Neural crest cell (in vitro differentiated cells): ENCODE results near the gene ANKZF1. TPM values are rescaled to one million over a fixed set of nuclear protein-coding genes. Genes with fewer than 3 reads are reported as not detected.

Experiments used
- DNase-seq: peaks from one replicate; pipeline ENCODE4 v3.0.0; 2021; ENCODE audit warnings: low read depth, mixed read lengths, low spot score
- H3K27ac Mint-ChIP-seq: one replicate; pipeline ENCODE4 v1.8.0; 2021; ENCODE audit warnings: mild to moderate bottlenecking, mixed read lengths; ENCODE audit not compliant: unreplicated experiment
- H3K27me3 Mint-ChIP-seq: 2 replicates; pipeline ENCODE4 v1.8.0; 2021; ENCODE audit warnings: low read depth, mild to moderate bottlenecking, mixed read lengths
- H3K36me3 Mint-ChIP-seq: 2 replicates; pipeline ENCODE4 v1.8.0; 2021; ENCODE audit warnings: low read depth, mild to moderate bottlenecking, mixed read lengths
- H3K4me1 Mint-ChIP-seq: 2 replicates; pipeline ENCODE4 v1.8.0; 2021; ENCODE audit warnings: mixed read lengths
- H3K4me3 Mint-ChIP-seq: one replicate; pipeline ENCODE4 v1.8.0; 2021; ENCODE audit warnings: mild to moderate bottlenecking, mixed read lengths
- H3K9me3 Mint-ChIP-seq: 2 replicates; pipeline ENCODE4 v1.8.0; 2021; ENCODE audit warnings: mixed read lengths
- total RNA-seq: library from RNA; stranded (reverse); gene quantifications from 2 replicates; pipeline ENCODE4 v1.2.1, GENCODE V29; 2021
- TF ChIP-seq, protein P1 (sequence below): fragments of 200-600 bp; sonication (generic); conservative IDR thresholded peaks from 2 replicates; pipeline ENCODE4 v1.5.0; 2021; ENCODE audit warnings: antibody characterized with exemption, mild to moderate bottlenecking

ANKZF1 gene
- total RNA-seq, 1 donor from 2014 or later = 36.4 TPM

DNA sequence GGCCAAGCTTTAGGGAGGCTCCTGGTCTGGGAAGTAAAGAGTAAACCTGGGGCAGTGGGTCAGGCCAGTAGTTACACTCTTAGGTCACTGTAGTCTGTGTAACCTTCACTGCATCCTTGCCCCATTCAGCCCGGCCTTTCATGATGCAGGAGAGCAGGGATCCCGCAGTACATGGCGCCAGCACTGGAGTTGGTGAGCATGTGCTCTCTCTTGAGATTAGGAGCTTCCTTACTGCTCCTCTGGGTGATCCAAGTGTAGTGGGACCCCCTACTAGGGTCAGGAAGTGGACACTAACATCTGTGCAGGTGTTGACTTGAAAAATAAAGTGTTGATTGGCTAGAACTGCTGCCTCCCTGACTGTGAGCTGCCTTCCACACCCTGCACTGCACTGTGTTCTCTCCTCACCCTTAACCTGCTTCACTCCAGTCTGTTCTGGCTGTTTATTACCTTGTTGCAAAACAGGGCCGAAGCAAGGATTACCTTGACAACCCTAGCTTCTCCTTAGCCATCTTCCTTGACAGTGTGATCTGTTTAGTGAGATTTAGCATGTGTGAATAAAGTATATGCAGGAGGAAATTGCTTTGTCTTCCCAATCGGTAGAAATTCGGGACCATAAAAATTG lies 46.3 kb upstream of the ANKZF1 start:
- TF ChIP-seq, protein P1, sequence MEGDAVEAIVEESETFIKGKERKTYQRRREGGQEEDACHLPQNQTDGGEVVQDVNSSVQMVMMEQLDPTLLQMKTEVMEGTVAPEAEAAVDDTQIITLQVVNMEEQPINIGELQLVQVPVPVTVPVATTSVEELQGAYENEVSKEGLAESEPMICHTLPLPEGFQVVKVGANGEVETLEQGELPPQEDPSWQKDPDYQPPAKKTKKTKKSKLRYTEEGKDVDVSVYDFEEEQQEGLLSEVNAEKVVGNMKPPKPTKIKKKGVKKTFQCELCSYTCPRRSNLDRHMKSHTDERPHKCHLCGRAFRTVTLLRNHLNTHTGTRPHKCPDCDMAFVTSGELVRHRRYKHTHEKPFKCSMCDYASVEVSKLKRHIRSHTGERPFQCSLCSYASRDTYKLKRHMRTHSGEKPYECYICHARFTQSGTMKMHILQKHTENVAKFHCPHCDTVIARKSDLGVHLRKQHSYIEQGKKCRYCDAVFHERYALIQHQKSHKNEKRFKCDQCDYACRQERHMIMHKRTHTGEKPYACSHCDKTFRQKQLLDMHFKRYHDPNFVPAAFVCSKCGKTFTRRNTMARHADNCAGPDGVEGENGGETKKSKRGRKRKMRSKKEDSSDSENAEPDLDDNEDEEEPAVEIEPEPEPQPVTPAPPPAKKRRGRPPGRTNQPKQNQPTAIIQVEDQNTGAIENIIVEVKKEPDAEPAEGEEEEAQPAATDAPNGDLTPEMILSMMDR = no peak
- DNase-seq = no peak
- H3K4me1 Mint-ChIP-seq = peaks cover 10% of the 10 kb centered on the region
- peak overlapping the region; percentile 57 for H3K4me3 Mint-ChIP-seq
- peaks cover 6% of the 10 kb centered on the region for H3K36me3 Mint-ChIP-seq
- no peaks in the 10 kb centered on the region for H3K27me3 Mint-ChIP-seq
- no peaks in the 10 kb centered on the region for H3K9me3 Mint-ChIP-seq
- H3K27ac Mint-ChIP-seq = no peak overlapping the region

DNA sequence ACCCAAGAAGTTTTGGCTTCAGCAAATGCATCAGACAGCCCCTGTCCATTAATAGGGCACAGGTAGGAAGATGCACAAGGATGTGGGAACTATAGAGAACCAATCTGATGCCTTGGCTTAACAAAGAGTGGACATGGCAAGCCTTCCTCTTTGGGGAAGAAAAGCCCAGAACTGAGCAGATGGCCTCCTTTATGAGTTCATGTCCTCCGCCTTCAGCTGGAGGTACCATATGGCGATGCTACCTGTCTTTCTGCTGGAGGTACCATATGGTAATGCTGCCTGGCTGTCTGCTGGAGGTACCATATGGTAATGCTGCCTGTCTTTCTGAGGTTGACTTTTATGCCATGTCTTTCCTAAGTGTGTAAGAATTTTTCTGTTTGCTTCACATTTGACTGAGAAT lies 45.5 kb upstream of the ANKZF1 start:
- Mint-ChIP-seq H3K36me3 (peaks cover 6% of the 10 kb centered on the region), H3K27me3 (no peaks in the 10 kb centered on the region), H3K27ac (no peak overlapping the region), H3K4me3 (no peak overlapping the region), H3K9me3 (no peaks in the 10 kb centered on the region), H3K4me1 (peaks cover 4% of the 10 kb centered on the region)
- no peak for DNase-seq
- TF ChIP-seq, protein P1 = no peak

DNA sequence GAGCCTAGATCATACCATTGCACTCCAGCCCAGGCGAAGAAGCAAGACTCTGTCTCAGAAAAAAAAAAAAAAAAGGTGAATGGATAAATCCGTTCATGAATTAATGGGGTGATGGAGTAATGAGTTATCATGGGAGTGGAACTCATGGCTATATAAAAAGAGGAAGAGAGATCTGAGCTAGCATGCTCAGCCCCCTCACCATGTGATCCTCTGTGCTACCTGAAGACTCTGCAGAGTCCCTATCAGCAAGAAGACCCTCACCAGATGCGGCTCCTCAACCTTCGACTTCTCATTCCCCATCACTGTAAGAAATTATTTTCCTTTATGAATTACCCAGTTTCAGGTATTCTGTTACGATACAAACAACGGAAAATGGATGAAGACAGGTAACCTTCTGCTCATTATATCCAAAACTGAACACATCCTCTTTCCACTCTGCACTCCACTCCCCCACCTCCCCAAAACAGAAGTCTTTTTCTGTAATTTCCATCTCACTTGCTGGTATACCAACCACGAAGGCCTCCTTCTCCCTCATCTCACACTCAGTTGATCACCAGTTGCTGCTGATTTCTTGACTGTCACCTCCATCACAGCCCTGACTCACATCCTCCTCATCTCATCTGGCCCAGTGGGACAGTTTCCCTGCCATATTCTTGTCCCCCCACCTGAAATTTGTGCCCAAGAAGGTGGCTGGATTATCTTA lies 42.7 kb upstream of the ANKZF1 start:
- Mint-ChIP-seq H3K4me1 (no peaks in the 10 kb centered on the region), H3K36me3 (peaks cover 6% of the 10 kb centered on the region)
- TF ChIP-seq, protein P1 = no peak

DNA sequence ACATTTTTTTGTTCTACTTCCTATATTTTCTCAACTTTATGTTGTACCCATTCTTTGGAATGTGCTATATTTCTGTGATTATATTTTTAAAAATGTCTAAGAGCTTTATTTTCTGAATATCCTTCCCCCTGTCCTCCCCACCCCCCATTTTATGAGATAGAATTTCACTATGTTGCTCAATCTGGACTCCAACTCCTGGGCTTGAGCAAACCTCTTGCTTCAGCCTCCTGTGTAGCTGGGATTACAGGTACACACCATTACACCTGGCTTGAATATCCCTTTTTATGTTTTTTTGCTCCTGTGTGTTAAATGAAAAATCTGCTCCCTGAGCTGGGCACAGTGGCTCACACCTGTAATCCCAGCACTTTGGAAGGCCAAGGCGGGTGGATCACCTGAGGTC lies 32.2 kb upstream of the ANKZF1 start:
- Mint-ChIP-seq H3K4me3 (no peak overlapping the region), H3K4me1 (peaks cover 7% of the 10 kb centered on the region), H3K9me3 (peaks cover 5% of the 10 kb centered on the region), H3K36me3 (peaks cover 5% of the 10 kb centered on the region), H3K27ac (no peak overlapping the region), H3K27me3 (peaks cover 14% of the 10 kb centered on the region)
- TF ChIP-seq, protein P1 = no peak
- no peak for DNase-seq

More for the DNA sequence above, 42.7 kb upstream of the ANKZF1 start:
- no peaks in the 10 kb centered on the region for H3K9me3 Mint-ChIP-seq
- no peak overlapping the region for H3K4me3 Mint-ChIP-seq
- H3K27me3 Mint-ChIP-seq = no peaks in the 10 kb centered on the region
- DNase-seq = no peak
- no peak overlapping the region for H3K27ac Mint-ChIP-seq

DNA sequence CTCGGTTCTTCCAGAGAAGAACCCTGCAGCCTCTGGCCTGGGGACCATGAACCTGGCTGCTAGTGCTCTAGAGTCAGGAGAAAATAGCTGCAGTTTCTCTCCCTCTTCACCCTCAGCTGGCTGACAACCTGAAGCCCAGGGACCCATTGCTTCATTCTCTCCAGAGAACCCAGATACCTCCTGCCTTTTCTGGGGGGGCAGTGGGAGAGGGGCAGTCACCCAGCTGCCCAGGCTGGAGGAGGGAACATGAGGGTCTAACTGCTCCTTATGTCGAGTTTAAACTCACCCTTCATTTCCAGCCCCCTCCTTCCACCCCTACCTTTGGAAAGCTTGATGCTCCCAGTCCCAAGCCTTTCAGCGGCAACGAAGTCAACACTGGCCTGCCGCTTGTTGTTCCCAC lies 30.6 kb upstream of the ANKZF1 start:
- Mint-ChIP-seq H3K36me3 (peaks cover 5% of the 10 kb centered on the region), H3K27me3 (peaks cover 14% of the 10 kb centered on the region), H3K9me3 (peaks cover 5% of the 10 kb centered on the region), H3K4me3 (no peak overlapping the region), H3K27ac (no peak overlapping the region), H3K4me1 (peaks cover 7% of the 10 kb centered on the region)
- TF ChIP-seq, protein P1 = no peak
- DNase-seq = no peak
